Stimulated activated CD8-positive, alpha-beta memory T cell treated with anti-CD3 and anti-CD28 coated beads, Interleukin-7, amount 100 ng/mL, for 4 hours (primary cell): ENCODE results near the gene VPS39.

Experiments
- DNase-seq, 2 donors: peaks; one replicate each; pipeline ENCODE4 v3.0.0-alpha.2; 2020; ENCODE audit warnings: low read depth in 2 of 2

Gene VPS39

GRCh38 chr15:42130246-42130986, 77.7 kb downstream of the VPS39 start:
- DNase-seq = no peak

- no peak for DNase-seq
Measured at GRCh38 chr15:42129364-42129763, 78.7 kb downstream of the VPS39 start.

- no peak for DNase-seq
Measured at GRCh38 chr15:42128476-42128875, 79.6 kb downstream of the VPS39 start.

GRCh38 chr15:42123546-42123945, 84.6 kb downstream of the VPS39 start:
- no peak for DNase-seq

- DNase-seq = no peak
Measured at GRCh38 chr15:42121682-42122081, 86.4 kb downstream of the VPS39 start.

- DNase-seq = no peak
Measured at GRCh38 chr15:42121021-42121420, 87.1 kb downstream of the VPS39 start.

- no peak for DNase-seq
Measured at GRCh38 chr15:42120285-42120684, 87.8 kb downstream of the VPS39 start.

- no peak for DNase-seq
Measured at GRCh38 chr15:42119446-42119760, 88.7 kb downstream of the VPS39 start.

- no peak for DNase-seq
Measured at GRCh38 chr15:42118650-42119445, 89.3 kb downstream of the VPS39 start.

GRCh38 chr15:42111924-42112323, 96.2 kb downstream of the VPS39 start:
- no peak for DNase-seq

GRCh38 chr15:42110367-42110766, 97.7 kb downstream of the VPS39 start:
- DNase-seq = no peak

- no peak for DNase-seq
Measured at GRCh38 chr15:42108806-42109205, 99.3 kb downstream of the VPS39 start.
